Stimulated activated CD8-positive, alpha-beta memory T cell treated with anti-CD3 and anti-CD28 coated beads, Interleukin-2, amount 100 ng/mL, for 48 hours (primary cell): ENCODE results near the gene REEP2.
"Not testable (repeated sequence)": the region's sequence is repeated elsewhere in the genome, so short reads cannot be mapped to it uniquely, and the experiment has no call there.

Experiments used
- DNase-seq, 2 donors: peaks; one replicate each; pipeline ENCODE4 v3.0.0-alpha.2; 2020; ENCODE audit warnings: low read depth in 2 of 2

REEP2 gene

GRCh38 chr5:138438724-138439476 is at the start of gene REEP2:
TSS of gene REEP2 (plus strand) at chr5:138439057. CDS start at chr5:138439209, 152 bp downstream.
- DNase-seq: peak; percentile 60 to 63

- DNase-seq: no peak
Observed at GRCh38 chr5:138389332-138389731, 49.5 kb upstream of the REEP2 start.

- DNase-seq: not testable (repeated sequence)
Observed at GRCh38 chr5:138389911-138390310, 48.9 kb upstream of the REEP2 start.

GRCh38 chr5:138391859-138392386 is 46.9 kb upstream of the REEP2 start:
- DNase-seq: no peak

GRCh38 chr5:138402640-138403039 is 36.2 kb upstream of the REEP2 start:
- no peak for DNase-seq

- no peak for DNase-seq
Observed at GRCh38 chr5:138408023-138408422, 30.8 kb upstream of the REEP2 start.

- DNase-seq: peak in 1 of 2 donors; percentile 3
Observed at GRCh38 chr5:138410996-138411640, 27.7 kb upstream of the REEP2 start.

- DNase-seq: no peak
Observed at GRCh38 chr5:138418444-138418843, 20.4 kb upstream of the REEP2 start.

- DNase-seq: no peak
Observed at GRCh38 chr5:138425079-138425478, 13.8 kb upstream of the REEP2 start.

GRCh38 chr5:138435943-138436342 is 2.9 kb upstream of the REEP2 start:
- no peak for DNase-seq

GRCh38 chr5:138438003-138438723 is 694 bp upstream of the REEP2 start:
- no peak for DNase-seq

- DNase-seq: no peak
Observed at GRCh38 chr5:138439477-138440158, 761 bp downstream of the REEP2 start.

GRCh38 chr5:138440159-138441073 is 1.6 kb downstream of the REEP2 start:
- DNase-seq: no peak

- DNase-seq: no peak
Observed at GRCh38 chr5:138441221-138441620, 2.4 kb downstream of the REEP2 start.

GRCh38 chr5:138444078-138444773 is 5.4 kb downstream of the REEP2 start:
- no peak for DNase-seq

- DNase-seq: no peak
Observed at GRCh38 chr5:138444774-138445546, 6.1 kb downstream of the REEP2 start.

GRCh38 chr5:138445547-138446271 is 6.9 kb downstream of the REEP2 start:
- DNase-seq: no peak

GRCh38 chr5:138448070-138448469 is 9.2 kb downstream of the REEP2 start:
- DNase-seq: no peak
